CD4-positive, alpha-beta T cell treated with Interleukin-15 for 4 hours (primary cell): Measurements from ENCODE around the gene JMJD1C.
A peak's percentile ranks its signal among the peaks of the same experiment; 100 is the strongest.

Source experiments
- DNase-seq: peaks from one replicate; pipeline ENCODE4 v3.0.0-alpha.2; 2020; ENCODE audit warnings: low spot score

Gene JMJD1C

DNA sequence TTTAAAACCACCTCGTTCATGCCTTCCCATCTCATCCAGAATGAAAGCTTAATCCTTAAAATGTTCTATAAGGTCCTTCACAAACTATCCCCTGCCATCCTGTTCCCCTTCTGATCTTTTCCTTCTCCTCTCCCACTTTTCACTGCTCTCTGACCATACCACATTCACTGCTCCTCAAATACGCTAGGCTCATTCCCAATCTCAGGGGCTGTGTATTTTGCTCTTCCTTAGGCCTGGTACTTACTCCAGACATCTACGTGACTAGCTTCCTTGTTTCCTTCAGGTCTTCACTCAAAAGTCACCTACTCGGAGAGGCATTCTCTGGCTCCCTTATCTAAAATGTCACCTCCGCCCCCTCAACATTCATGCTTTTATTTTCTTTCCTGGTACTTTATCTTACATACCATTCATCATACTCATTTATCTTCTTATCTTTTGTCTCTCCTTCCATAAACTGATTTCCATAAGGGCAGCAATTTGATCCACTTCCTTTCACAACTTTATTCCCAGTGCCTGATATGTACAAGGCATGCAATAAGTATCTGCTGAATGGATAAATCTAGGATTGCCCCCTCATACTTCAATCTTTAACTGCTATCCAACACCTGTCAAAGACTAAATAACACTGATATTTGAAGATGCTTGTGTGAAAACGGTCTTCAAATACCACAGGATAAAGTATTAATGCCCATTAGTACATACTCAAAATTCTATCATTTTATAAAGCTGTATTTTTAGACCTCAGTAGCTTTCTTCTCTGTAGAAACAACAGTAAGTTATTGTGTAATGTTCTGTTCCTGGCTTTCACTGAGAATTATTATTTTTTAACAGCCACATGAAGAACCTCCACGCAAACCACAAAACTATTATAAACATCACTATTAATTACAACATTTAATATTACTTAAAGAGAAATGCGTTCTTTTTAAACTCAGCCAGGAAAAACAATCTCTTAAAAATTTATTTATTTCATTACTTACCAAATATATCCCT lies 27.0 kb downstream of the JMJD1C start:
- DNase-seq = no peak

- DNase-seq = no peak
Observed at GRCh38 chr10:63437116-63437949, 28.4 kb downstream of the JMJD1C start.

DNA sequence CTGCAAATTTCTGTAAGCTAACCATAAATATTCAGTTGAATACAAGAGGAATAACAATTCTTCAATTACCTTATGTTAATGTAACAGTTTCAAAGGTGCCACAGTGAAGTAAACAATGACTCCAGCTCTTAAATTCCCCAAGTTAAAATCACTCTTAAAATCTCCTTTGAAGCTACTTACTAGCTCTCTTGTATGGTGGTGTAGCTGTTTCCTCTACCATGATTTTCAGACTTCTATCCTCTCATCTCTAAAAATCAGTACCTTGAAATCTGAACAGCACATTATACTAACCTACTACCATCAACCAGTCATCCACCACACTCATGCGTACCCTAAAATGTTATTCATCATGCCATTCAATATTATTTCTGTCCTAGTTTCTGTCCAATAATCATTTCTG lies 29.6 kb downstream of the JMJD1C start:
- no peak for DNase-seq

- DNase-seq = no peak
Observed at GRCh38 chr10:63434866-63435854, 30.6 kb downstream of the JMJD1C start.

- DNase-seq = no peak
Observed at GRCh38 chr10:63431962-63432797, 33.6 kb downstream of the JMJD1C start.

DNA sequence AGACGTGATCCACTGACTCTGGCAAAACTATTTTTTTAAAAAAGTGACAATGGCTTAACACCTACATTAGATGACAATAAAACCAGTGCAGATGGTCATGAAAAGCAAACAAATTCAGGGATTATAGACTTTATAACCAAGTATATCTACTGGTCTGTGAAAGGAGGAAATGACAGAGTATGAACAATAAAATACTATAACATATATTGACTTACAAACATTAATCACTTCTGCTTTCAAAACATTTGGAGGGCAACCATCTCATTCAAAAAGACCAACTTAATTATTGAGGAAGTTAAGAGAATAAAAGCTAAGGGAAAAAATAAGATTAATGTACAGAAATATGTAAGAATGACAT lies 34.8 kb downstream of the JMJD1C start:
- DNase-seq = no peak

GRCh38 chr10:63430091-63430998 lies 35.4 kb downstream of the JMJD1C start:
- no peak for DNase-seq

DNA sequence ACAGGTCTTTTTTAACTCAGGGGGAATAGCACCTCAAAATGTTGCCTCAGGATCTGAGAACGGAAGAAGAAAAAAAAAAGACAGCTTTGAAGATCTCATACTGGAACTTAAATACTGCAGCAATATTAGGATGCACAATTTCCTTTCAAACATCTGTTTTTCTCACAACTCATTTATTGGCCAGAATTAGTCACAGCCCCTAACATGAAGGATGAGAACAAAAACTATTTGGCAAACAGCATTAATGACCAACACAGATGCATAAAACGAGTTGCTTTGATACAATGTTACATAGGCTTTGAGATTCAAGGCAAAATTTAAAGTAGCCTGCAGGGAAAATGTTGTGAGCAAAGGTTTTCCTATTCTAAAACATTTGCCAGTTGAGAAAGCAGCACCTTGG lies 36.5 kb downstream of the JMJD1C start:
- no peak for DNase-seq

DNA sequence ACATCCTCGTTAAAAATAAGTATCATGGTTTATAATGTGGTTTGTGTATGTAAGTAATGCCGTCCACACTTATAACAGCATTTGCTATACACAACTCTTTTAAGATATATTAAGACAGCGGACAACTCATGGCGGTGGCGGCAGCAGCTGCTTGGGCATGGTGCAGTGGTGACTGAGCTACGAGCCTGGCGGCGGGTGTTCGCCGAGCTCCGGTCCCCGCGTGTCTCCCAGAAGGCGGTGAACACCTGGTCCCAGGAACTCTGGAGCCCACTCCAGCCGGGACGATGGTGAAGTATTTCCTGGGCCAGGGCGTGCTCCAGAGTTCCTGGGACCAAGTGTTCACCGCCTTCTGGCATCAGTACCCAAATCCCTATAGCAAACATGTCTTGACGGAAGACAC lies 38.8 kb downstream of the JMJD1C start:
- DNase-seq = no peak

DNA sequence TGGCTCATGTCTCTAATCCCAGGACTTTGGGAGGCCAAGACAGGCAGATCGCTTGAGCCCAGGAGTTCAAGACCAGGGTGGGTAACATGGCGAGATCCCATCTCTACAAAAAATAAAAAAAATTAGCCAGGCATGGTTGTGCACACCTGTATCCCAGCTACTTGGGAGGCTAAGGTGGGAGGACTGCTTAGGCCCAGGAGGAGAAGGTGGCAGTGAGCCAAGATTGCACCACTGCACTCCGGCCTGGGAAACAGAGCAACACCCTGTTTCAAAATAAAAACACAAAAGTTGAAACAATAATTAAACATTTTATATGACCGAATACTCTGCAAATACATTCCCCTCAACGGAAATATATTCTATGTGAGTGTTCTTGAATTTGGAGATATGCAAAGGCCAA lies 40.3 kb downstream of the JMJD1C start:
- no peak for DNase-seq

DNA sequence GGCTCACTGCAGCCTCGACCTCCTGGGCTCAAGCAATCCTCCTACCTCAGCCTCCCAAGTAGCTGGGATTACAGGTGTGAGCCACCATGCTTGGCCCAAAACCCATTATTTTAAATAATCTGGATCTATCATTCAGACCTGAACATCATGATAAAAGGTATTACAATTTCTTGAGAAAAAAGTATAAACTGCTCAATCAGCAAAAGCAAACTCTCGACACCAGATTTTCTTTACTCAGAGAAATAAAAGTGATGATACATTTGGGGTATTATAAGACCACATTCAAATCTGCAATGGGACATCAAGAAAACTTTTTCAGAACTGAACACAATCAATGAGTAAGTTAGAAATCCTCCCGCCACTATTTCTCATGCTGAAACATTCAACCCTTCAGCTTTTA lies 41.2 kb downstream of the JMJD1C start:
- DNase-seq = no peak

DNA sequence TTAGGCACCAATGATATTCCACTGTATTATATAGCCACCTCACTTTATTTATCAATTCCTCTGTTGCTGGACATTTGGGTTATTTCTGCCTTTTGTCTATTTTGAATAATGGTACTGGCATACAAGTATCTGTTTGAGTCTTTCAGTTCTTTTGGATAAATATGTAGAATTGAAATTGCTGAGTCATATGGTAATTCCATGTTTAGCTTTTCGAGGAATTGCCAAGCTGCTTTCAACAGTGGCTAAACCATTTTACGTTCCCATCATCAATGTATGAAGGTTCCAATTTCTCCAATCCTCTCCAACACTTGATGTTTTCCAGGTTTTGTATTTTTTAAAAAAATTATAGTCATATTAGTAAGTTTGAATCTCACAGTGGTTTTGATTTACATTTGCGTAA lies 42.3 kb downstream of the JMJD1C start:
- DNase-seq = no peak

GRCh38 chr10:63421591-63421990 lies 44.2 kb downstream of the JMJD1C start:
- DNase-seq = peak; percentile 24

DNA sequence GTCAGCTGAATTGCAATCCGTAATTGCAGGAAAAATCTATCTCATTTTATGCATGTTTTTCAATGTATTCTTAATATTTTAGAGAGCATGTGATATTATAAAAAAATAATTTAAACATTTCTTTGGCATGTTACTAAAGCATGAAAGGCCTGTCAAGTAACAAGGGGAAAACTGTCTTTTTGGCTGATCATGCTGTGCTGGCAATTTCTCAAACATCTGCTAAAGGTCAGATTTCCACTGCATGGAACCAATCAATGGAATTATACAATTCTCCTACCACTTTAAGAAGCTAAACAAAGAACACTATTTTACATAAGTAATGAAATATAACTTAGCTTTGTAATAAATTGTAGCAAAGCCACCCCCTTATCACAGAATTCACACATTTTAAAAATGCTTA lies 49.4 kb downstream of the JMJD1C start:
- DNase-seq = no peak

- DNase-seq = no peak
Observed at GRCh38 chr10:63415640-63416244, 50.0 kb downstream of the JMJD1C start.

- no peak for DNase-seq
Observed at GRCh38 chr10:63414481-63415260, 51.1 kb downstream of the JMJD1C start.

GRCh38 chr10:63413429-63413828 lies 52.3 kb downstream of the JMJD1C start:
- no peak for DNase-seq

DNA sequence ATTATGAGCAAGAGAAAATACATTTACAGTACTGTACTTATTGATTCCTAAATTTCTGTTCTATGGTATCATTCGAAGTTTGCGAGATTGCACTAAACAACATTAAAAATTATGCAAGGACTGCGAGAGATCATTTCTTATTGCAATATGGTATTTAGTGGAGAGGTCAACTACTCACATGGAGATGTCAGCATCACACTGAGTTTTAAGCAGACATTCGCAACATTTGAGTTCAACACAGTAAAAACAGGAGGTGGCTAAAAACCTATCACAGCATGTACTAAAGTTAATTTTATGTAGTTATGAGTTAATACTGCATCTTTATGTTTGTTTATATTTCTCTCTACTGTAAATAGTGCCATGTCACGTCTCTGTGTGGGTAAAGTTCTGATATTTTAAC lies 53.5 kb downstream of the JMJD1C start:
- no peak for DNase-seq

DNA sequence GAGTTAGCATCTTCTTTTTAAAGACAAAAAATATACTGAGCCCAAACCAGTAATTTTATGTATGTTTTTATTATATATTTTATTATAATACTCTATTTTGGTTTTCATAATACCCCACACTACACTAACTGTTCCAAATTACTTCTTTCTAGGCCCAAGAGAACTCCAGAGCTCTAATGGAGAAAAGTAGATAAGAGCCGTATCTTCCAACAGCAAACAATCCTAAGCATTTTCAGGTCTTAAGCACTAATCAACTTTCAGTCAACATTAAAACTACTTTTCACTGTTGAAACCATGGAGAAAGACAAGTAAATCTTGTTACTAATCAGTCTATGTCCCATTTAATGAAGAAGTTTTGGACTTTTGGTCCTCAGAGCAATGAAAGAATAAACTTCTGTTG lies 55.1 kb downstream of the JMJD1C start:
- DNase-seq = no peak
